Measurements from ENCODE around the gene MPC1.
A peak's percentile ranks its signal among the peaks of the same experiment; 100 is the strongest.

Gene MPC1

GRCh38 chr6:166382933-166383801 is at the start of gene MPC1:
MPC1 (minus strand) TSS chr6:166382940; CDS start chr6:166382876, 64 bp downstream.
- DNase-seq (ENCODE audit: low read depth in 2 of 2) = peak; percentile 83 to 93

DNA sequence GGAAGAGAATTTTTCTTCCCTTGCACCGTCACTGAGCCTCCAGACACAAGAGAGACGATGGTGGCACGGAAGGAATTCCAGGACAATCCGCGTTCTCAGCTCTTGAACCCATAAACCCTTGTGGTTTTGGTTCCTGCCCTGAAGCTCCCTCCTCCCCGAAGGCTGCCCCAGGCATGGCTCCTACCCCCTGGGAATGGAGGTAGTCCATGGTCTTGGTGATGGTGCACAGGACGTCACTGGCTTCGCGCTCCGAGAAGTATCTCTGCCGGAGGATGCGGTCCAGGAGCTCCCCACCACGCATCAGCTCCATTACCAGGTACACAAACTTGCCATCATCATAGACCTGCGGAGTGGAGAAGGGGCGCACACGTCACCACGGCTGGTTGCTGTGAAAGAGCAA is 47.5 kb upstream of the MPC1 start:
- DNase-seq (ENCODE audit: low read depth in 2 of 2) = no peak

GRCh38 chr6:166424431-166424830 is 41.7 kb upstream of the MPC1 start:
- no peak for DNase-seq (ENCODE audit: low read depth in 2 of 2)

DNA sequence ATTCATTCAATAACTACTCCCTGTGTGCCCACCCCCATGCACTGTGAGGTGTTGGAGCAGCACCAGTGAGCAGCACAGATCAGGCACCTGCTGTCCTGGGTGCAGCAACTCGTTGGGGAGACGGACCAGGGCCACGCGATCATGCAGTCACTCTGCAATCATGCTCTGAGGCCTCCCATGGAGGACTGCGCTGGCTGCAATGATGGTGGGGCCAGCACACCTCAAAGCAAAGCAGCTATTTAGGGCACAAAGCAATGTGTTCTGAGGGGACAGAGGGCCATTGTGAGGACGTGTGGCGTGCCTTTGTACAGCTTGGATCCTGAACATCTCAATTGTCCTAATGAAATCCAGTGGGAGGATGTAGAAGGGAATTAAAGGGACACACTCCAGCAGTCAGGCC is 41.0 kb upstream of the MPC1 start:
- DNase-seq (ENCODE audit: low read depth in 2 of 2) = no peak

GRCh38 chr6:166423051-166423745 is 40.5 kb upstream of the MPC1 start:
- no peak for DNase-seq (ENCODE audit: low read depth in 2 of 2)

DNA sequence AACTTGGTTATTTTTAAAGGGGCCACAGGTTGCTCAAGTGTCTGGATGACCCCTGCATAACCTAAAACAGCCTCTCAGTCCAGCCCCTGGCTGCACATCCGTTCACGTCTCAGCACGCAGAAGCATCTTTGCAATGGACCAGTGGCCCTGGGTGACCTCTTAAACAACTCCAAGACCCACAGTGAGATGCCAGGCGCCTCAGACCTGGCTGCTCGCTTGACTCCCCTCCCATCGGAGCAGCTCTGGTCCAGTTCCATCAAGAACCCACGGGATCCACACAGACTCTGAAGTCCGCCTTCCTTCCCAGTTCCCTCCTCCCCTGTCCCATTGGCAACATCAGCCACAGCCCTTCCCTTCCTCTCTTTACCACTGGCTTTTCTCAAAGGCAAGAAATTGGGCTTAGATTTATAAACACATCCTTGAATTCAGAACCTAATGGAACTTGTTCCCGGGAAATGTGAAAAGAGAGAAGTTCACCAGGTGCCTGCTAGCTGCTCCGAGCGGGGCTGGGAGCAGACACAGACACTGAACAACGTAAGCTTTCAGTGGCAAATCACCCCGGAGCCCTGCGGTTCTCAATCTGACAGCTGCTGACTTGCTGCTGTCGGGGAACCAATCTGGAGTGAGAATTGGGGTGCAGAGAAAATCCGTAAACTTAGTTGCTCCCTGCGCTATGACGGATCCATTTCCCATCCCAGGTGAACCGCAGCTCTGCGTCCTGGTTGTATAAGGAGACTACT is 39.6 kb upstream of the MPC1 start:
- no peak for DNase-seq (ENCODE audit: low read depth in 2 of 2)

DNA sequence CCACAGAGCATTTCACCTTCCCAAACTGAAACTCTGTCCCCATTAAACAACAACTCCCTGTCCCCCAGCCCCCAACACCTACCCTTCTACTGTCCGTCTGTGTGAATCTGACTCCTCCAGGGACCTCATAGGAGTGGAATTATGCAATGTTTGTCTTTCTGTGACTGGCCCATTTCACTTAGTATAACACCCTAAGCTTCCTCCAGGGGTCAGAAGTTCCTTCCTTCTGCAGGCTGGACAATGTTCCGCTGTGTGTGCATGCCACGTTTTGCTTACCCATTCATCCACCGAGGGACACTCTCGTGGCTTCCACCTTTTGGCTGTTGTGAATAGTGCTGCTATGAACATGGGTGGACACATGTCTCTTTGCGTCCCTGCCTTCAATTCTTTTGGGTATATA is 37.6 kb upstream of the MPC1 start:
- DNase-seq (ENCODE audit: low read depth in 2 of 2) = no peak

- no peak for DNase-seq (ENCODE audit: low read depth in 2 of 2)
Observed at GRCh38 chr6:166419717-166420116, 37.0 kb upstream of the MPC1 start.

DNA sequence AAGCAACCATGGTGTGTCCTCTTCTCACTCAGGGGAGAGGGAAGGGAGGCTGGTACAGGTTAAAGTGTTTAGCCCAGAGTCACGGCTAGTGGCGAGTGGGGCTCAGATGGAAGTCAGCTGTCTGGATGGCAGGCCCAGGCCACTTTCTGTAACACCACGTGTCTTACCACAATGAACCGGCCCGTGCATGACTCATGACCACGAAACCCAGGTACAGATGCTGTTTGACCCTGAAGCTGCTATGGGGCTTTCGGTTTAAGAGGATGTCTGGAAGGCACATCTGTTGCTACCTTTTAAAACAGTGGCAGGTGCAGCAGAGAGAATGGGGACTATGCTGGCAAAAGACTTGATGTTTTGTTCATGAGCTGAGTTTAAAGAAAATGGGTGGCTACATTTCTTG is 36.5 kb upstream of the MPC1 start:
- DNase-seq (ENCODE audit: low read depth in 2 of 2) = peak in 1 of 2 donors; percentile 32

DNA sequence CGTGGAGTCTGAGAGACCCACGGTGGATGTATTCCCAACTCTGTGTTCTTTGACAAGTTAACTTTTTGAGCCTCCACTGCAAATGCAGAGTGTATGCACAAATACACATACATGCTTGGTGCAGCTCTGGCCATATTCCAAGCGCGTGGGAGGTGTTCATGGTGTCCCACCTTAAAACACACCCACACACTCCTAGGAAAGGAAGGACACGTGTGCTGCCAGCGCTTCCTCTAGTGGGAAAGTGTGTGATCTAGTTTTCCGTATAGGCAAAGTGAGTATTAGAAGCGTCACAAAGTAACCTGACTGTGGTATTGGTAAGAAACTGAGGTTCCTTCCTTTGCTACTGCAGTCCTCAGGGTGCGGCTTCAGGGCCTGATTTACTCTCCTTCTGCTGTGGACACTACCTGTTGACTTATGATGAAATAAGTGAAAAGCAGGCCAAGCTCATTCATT is 36.0 kb upstream of the MPC1 start:
- DNase-seq (ENCODE audit: low read depth in 2 of 2) = no peak

DNA sequence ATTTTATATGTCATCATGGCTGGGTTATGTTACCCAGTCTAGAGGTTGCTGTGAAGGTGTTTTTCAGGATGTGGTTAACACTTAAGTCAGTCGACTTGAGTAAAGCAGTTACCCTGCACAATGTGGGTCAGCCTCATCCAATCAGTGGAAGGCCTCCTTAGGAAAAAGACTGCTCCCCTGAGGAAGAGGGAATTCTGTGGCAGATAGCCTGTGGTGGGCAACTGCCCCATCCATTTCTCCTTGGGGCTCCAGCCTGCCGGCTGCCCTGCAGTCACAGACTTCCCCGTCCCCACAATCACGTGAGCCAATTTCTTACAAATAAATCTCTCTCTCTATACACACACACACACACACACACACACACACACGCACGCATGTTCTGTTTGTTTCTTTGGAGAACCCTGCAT is 34.5 kb upstream of the MPC1 start:
- peak in 1 of 2 donors; percentile 18 for DNase-seq (ENCODE audit: low read depth in 2 of 2)

DNA sequence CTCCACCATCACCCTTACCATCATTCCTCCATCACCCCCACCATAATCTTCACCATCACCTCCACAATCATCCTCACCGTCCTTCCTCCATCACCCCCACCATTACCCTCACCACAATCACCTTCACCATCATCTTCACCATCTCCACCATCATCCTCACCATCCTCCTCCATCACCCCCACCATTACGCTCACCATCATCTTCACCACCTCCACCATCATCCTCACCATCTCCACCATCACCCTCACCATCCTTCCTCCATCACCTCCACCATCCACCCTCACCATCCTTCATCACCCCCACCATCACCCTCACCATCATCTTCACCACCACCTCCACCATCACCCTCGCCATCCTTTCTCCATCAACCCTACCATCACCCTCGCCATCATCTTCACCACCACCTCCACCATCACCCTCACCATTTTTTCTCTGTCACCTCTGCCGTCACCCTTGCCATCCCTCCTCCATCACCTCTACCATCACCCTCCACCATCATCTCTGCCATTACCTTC is 33.1 kb upstream of the MPC1 start:
- no peak for DNase-seq (ENCODE audit: low read depth in 2 of 2)

- no peak for DNase-seq (ENCODE audit: low read depth in 2 of 2)
Observed at GRCh38 chr6:166415306-166415705, 32.6 kb upstream of the MPC1 start.

DNA sequence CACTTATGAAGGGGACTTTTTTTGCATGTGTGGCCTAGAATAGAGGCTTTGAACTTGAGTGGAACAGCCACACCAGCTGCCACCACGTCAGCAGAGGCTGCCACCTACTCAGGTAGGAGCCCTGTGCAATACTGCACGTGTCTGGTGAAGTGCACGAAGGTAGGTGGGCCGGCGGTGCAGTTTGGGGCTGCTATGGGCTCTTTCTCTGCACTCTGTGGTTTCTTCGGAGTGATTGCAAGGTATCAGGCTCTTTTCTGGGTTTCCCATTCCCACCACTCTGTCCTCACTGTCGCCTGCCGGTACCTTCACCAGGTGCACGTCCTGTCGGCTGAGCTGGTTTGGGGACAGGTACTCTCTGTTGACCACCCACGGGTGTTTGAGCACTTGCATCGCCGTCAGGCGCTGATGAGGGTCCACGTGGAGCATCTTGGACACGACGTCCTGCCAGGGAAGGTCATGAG is 30.8 kb upstream of the MPC1 start:
- no peak for DNase-seq (ENCODE audit: low read depth in 2 of 2)

DNA sequence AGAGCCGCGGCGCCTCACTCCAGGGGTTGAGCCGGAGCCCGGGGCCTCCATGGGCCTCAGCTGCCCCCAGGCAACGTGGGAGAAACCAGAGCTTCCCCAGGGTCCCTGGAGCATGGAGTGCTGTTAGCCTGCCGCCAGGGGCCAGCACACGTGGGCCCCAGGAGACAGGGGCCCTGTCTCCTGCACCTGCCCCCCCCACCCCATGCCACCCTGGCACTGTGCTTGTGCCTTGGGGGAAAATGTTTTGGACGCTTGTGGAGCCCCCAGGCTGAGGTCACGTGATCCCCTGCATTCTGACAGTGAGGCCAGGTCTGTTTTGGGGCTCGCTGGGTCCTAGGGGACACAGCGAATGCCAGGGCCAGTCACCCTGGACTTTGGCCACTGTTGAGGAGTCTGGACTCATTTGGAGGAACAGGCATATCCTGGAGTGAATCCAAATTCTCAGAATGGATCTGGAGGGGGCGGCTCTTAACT is 30.2 kb upstream of the MPC1 start:
- no peak for DNase-seq (ENCODE audit: low read depth in 2 of 2)

GRCh38 chr6:166412156-166412910 is 29.6 kb upstream of the MPC1 start:
- no peak for DNase-seq (ENCODE audit: low read depth in 2 of 2)

GRCh38 chr6:166411721-166412151 is 29.0 kb upstream of the MPC1 start:
- no peak for DNase-seq (ENCODE audit: low read depth in 2 of 2)

- DNase-seq (ENCODE audit: low read depth in 2 of 2) = no peak
Observed at GRCh38 chr6:166411271-166411670, 28.5 kb upstream of the MPC1 start.

- no peak for DNase-seq (ENCODE audit: low read depth in 2 of 2)
Observed at GRCh38 chr6:166410426-166410935, 27.7 kb upstream of the MPC1 start.

GRCh38 chr6:166408936-166409755 is 26.4 kb upstream of the MPC1 start:
- no peak for DNase-seq (ENCODE audit: low read depth in 2 of 2)

Measured in stimulated activated CD4-positive, alpha-beta T cell treated with anti-CD3 and anti-CD28 coated beads, Interleukin-1b, Interleukin-23, amount 100 ng/mL, for 4 hours (primary cell).